Measurements from ENCODE around the gene ITGB3BP. TPM values are rescaled to one million over a fixed set of nuclear protein-coding genes. Genes with fewer than 3 reads are reported as not detected.

Gene ITGB3BP
- total RNA-seq, 1 donor from 2014 or later: 12.7 TPM

- no peaks in the 10 kb centered on the region for H3K9me3 Mint-ChIP-seq (ENCODE audit: unreplicated experiment)
Measured at GRCh38 chr1:63533931-63534330, 10.9 kb upstream of the ITGB3BP start.

DNA sequence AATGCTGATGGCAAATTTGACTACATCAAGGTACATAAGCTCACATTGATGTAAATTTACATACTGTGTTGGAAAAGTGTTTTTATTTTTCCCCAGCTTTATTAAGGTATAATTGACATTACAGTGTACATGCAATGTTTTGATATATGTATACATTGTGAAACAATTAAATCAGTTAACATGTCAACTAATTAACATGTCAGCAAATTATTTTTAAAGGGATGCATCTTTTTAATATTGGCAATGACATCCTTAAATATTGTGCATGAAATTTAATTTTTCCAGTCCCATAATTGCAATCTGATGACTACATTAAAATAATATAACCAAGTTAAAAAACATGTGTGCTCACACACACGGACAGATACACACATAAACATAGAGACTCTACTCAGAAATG lies 9.7 kb upstream of the ITGB3BP start:
- Mint-ChIP-seq H3K27me3 (ENCODE audit: unreplicated experiment) (no peaks in the 10 kb centered on the region), H3K36me3 (ENCODE audit: unreplicated experiment) (no peaks in the 10 kb centered on the region), H3K9me3 (ENCODE audit: unreplicated experiment) (no peaks in the 10 kb centered on the region), H3K4me1 (ENCODE audit: low read depth, unreplicated experiment) (no peaks in the 10 kb centered on the region), H3K27ac (ENCODE audit: unreplicated experiment) (no peak overlapping the region), H3K4me3 (ENCODE audit: unreplicated experiment) (no peak overlapping the region)
- DNase-seq: no peak
- TF ChIP-seq CTCF (IDR thresholded peaks at IDR 0.05; ENCODE audit: partially characterized antibody, unreplicated experiment): no peak

More at GRCh38 chr1:63533931-63534330, 10.9 kb upstream of the ITGB3BP start:
- no peak for TF ChIP-seq CTCF (IDR thresholded peaks at IDR 0.05; ENCODE audit: partially characterized antibody, unreplicated experiment)
- Mint-ChIP-seq H3K4me3 (ENCODE audit: unreplicated experiment) (no peak overlapping the region), H3K27ac (ENCODE audit: unreplicated experiment) (no peak overlapping the region), H3K27me3 (ENCODE audit: unreplicated experiment) (no peaks in the 10 kb centered on the region), H3K36me3 (ENCODE audit: unreplicated experiment) (no peaks in the 10 kb centered on the region), H3K4me1 (ENCODE audit: low read depth, unreplicated experiment) (no peaks in the 10 kb centered on the region)
- no peak for DNase-seq

GRCh38 chr1:63524201-63524600 lies 1.2 kb upstream of the ITGB3BP start:
- Mint-ChIP-seq H3K36me3 (ENCODE audit: unreplicated experiment) (no peaks in the 10 kb centered on the region), H3K27ac (ENCODE audit: unreplicated experiment) (no peak overlapping the region), H3K27me3 (ENCODE audit: unreplicated experiment) (no peaks in the 10 kb centered on the region), H3K4me1 (ENCODE audit: low read depth, unreplicated experiment) (peaks cover 3% of the 10 kb centered on the region), H3K9me3 (ENCODE audit: unreplicated experiment) (peaks cover 9% of the 10 kb centered on the region), H3K4me3 (ENCODE audit: unreplicated experiment) (peak overlapping the region; percentile 91)
- TF ChIP-seq CTCF (IDR thresholded peaks at IDR 0.05; ENCODE audit: partially characterized antibody, unreplicated experiment): no peak
- no peak for DNase-seq

DNA sequence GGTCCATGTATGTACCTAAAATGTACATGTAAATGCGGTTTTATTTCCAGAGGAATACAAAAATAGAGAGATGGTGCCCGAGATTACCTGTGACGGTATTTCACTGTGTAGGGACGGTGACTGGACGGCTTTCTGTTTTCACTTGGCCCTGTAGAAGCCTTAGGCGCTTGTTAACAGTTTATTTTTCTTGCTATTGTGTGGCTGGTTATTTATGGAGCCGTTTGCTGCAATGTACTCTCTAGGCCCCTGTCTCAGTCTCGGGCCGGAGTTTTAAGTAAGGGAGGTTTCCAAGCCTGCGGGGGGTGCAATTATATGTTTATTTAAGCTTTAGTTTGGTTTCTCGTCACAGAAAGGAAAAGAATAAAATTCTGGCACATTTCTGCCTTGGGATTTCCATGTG lies 713 bp upstream of the ITGB3BP start:
- Mint-ChIP-seq H3K27me3 (ENCODE audit: unreplicated experiment) (no peaks in the 10 kb centered on the region), H3K9me3 (ENCODE audit: unreplicated experiment) (peaks cover 9% of the 10 kb centered on the region), H3K27ac (ENCODE audit: unreplicated experiment) (peak overlapping the region; percentile 96), H3K36me3 (ENCODE audit: unreplicated experiment) (no peaks in the 10 kb centered on the region), H3K4me1 (ENCODE audit: low read depth, unreplicated experiment) (peaks cover 3% of the 10 kb centered on the region), H3K4me3 (ENCODE audit: unreplicated experiment) (peak overlapping the region; percentile 91)
- DNase-seq: no peak
- TF ChIP-seq CTCF (IDR thresholded peaks at IDR 0.05; ENCODE audit: partially characterized antibody, unreplicated experiment): no peak

- Mint-ChIP-seq H3K9me3 (ENCODE audit: unreplicated experiment) (no peaks in the 10 kb centered on the region), H3K4me3 (ENCODE audit: unreplicated experiment) (no peak overlapping the region), H3K27me3 (ENCODE audit: unreplicated experiment) (no peaks in the 10 kb centered on the region), H3K27ac (ENCODE audit: unreplicated experiment) (no peak overlapping the region), H3K36me3 (ENCODE audit: unreplicated experiment) (no peaks in the 10 kb centered on the region), H3K4me1 (ENCODE audit: low read depth, unreplicated experiment) (no peaks in the 10 kb centered on the region)
- TF ChIP-seq CTCF (IDR thresholded peaks at IDR 0.05; ENCODE audit: partially characterized antibody, unreplicated experiment): no peak
- DNase-seq: no peak
Measured at GRCh38 chr1:63516629-63517028, 6.4 kb downstream of the ITGB3BP start.
